Activated B cell treated with CpG ODN at 0.5 μM for 24 hours (primary cell): Measurements from ENCODE around the gene NRF1. TPM values are rescaled to one million over a fixed set of nuclear protein-coding genes. Genes with fewer than 3 reads are reported as not detected.

Source experiments
- ATAC-seq: fragments of 200-7000 bp; cut with Tn5 transposase; one replicate; pipeline ENCODE4 v1.10.0; 2021; ENCODE audit warnings: low read depth, mild to moderate bottlenecking, moderate library complexity
- CTCF ChIA-PET: fragments of 350-600 bp; sonication (Branson Sonifier 250); formaldehyde crosslinking; loops from one replicate; lab custom pipeline; 2021; ENCODE audit warnings: antibody characterized with exemption; lab: Charles Lee
- POLR2A ChIA-PET: fragments of 350-600 bp; sonication (Branson Sonifier 250); formaldehyde crosslinking; loops from one replicate; lab custom pipeline; 2021; ENCODE audit warnings: antibody characterized with exemption; lab: Charles Lee
- DNase-seq: peaks from one replicate; pipeline ENCODE4 v3.0.0; 2022
- H3K27ac Mint-ChIP-seq: one replicate; pipeline ENCODE4 v1.8.0; 2020; ENCODE audit warnings: mixed read lengths
- H3K27me3 Mint-ChIP-seq: one replicate; pipeline ENCODE4 v1.8.0; 2021; ENCODE audit warnings: mixed read lengths
- H3K36me3 Mint-ChIP-seq: one replicate; pipeline ENCODE4 v1.8.0; 2021; ENCODE audit warnings: low read depth, mixed read lengths
- H3K4me1 Mint-ChIP-seq: one replicate; pipeline ENCODE4 v1.8.0; 2021; ENCODE audit warnings: mixed read lengths
- H3K4me3 Mint-ChIP-seq: one replicate; pipeline ENCODE4 v1.8.0; 2020; ENCODE audit warnings: mild to moderate bottlenecking, mixed read lengths
- H3K9me3 Mint-ChIP-seq: one replicate; pipeline ENCODE4 v1.8.0; 2020; ENCODE audit warnings: mixed read lengths
- intact Hi-C: fragments of 100-400 bp; cut with micrococcal nuclease; formaldehyde crosslinking; loops from one replicate; pipeline ENCODE4 v1.15.1; 2024
- total RNA-seq: library from RNA; stranded (reverse); gene quantifications from 2 replicates; pipeline ENCODE4 v1.2.3, GENCODE V29; 2022
- TF ChIP-seq, protein P1 (sequence below): fragments of 200-600 bp; IDR thresholded peaks from one replicate; pipeline ENCODE4 v1.8.0; 2022; ENCODE audit warnings: antibody characterized with exemption, mild to moderate bottlenecking

The NRF1 gene
- total RNA-seq, 1 donor from 2014 or later = 27.4 TPM

DNA sequence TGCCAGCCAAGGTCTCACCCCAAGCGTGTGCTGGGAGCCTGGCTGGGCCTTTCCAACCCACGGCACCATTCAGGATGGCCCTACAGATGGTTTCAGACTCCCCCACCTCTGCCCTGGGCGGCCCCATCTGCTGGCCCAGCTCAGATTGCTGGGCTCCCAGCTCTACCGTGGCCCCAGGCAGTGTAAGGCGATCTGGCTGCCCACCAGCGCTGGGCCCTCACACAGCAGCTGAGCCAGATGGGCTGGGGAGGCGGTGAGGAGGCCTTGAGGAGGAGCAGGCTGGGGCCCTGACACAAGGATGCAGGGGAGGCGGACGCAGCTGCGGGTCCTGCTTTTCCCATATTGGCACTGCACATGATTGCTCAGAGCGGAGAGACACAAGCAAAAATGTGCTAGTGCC, 162.8 kb downstream of the NRF1 start:
- no peak for ATAC-seq
- CTCF ChIA-PET = no interaction called here
- TF ChIP-seq, protein P1, sequence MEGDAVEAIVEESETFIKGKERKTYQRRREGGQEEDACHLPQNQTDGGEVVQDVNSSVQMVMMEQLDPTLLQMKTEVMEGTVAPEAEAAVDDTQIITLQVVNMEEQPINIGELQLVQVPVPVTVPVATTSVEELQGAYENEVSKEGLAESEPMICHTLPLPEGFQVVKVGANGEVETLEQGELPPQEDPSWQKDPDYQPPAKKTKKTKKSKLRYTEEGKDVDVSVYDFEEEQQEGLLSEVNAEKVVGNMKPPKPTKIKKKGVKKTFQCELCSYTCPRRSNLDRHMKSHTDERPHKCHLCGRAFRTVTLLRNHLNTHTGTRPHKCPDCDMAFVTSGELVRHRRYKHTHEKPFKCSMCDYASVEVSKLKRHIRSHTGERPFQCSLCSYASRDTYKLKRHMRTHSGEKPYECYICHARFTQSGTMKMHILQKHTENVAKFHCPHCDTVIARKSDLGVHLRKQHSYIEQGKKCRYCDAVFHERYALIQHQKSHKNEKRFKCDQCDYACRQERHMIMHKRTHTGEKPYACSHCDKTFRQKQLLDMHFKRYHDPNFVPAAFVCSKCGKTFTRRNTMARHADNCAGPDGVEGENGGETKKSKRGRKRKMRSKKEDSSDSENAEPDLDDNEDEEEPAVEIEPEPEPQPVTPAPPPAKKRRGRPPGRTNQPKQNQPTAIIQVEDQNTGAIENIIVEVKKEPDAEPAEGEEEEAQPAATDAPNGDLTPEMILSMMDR = no peak

GRCh38 chr7:129774871-129775694, 163.6 kb downstream of the NRF1 start:
- Mint-ChIP-seq H3K27me3 (peaks cover 14% of the 10 kb centered on the region), H3K36me3 (no peaks in the 10 kb centered on the region), H3K27ac (no peak overlapping the region), H3K4me3 (no peak overlapping the region), H3K4me1 (peaks cover 3% of the 10 kb centered on the region), H3K9me3 (no peaks in the 10 kb centered on the region)
- ATAC-seq (no peak), DNase-seq (no peak)
- intact Hi-C loops = loop anchor here (5.0 kb wide), 1 partner anchor 163 kb away; the partner anchor contains the start of gene NRF1
- TF ChIP-seq, protein P1 = no peak
- ChIA-PET POLR2A (no interaction called here), CTCF (no interaction called here)

More for the DNA sequence above, 162.8 kb downstream of the NRF1 start:
- DNase-seq = no peak
- H3K36me3 Mint-ChIP-seq = no peaks in the 10 kb centered on the region
- H3K4me1 Mint-ChIP-seq = peaks cover 3% of the 10 kb centered on the region
- H3K4me3 Mint-ChIP-seq = no peak overlapping the region
- peaks cover 14% of the 10 kb centered on the region for H3K27me3 Mint-ChIP-seq
- intact Hi-C loops = no loop called here
- H3K27ac Mint-ChIP-seq = no peak overlapping the region
- POLR2A ChIA-PET = no interaction called here
- H3K9me3 Mint-ChIP-seq = no peaks in the 10 kb centered on the region

GRCh38 chr7:129775695-129776361, 164.3 kb downstream of the NRF1 start:
- ChIA-PET CTCF (no interaction called here), POLR2A (no interaction called here)
- intact Hi-C loops = loop anchor here (5.0 kb wide), 1 partner anchor 164 kb away; the partner anchor contains the start of gene NRF1
- Mint-ChIP-seq H3K4me3 (no peak overlapping the region), H3K27me3 (peaks cover 14% of the 10 kb centered on the region), H3K9me3 (no peaks in the 10 kb centered on the region), H3K4me1 (peaks cover 3% of the 10 kb centered on the region), H3K27ac (no peak overlapping the region), H3K36me3 (no peaks in the 10 kb centered on the region)
- ATAC-seq (no peak), DNase-seq (no peak)
- TF ChIP-seq, protein P1 = no peak

DNA sequence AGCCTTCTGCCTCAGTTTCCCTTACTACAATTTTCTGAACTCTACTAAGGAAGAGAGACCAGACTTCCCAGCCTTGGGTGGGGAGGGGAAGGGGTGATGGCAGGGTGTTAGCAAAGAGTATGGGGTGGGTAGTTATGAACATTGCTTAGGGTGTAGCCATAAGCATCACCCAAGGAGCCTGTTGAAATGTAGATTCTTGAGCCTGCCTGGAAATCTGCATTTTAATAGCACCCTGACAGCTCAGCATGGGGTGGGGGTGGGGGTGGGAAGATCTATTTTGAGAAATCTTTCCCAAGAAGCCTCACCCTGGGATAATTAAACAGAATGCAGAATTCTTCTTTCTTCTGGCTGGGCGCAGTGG, 164.8 kb downstream of the NRF1 start:
- ATAC-seq (no peak), DNase-seq (no peak)
- H3K4me1 Mint-ChIP-seq = peaks cover 8% of the 10 kb centered on the region
- TF ChIP-seq, protein P1 = no peak
- no peaks in the 10 kb centered on the region for H3K9me3 Mint-ChIP-seq
- H3K36me3 Mint-ChIP-seq = no peaks in the 10 kb centered on the region
- no peak overlapping the region for H3K4me3 Mint-ChIP-seq
- CTCF ChIA-PET = no interaction called here
- peaks cover 15% of the 10 kb centered on the region for H3K27me3 Mint-ChIP-seq
- intact Hi-C loops = loop anchor here (5.0 kb wide), 1 partner anchor 164 kb away; the partner anchor contains the start of gene NRF1
- H3K27ac Mint-ChIP-seq = no peak overlapping the region
- POLR2A ChIA-PET = interaction anchor here (0.7 kb wide), 1 partner anchor 30 kb away, joined by 11 read pairs; no protein-coding TSS in a partner anchor
